Measurements from ENCODE around the gene GPR63.
"Not testable (repeated sequence)": the region's sequence is repeated elsewhere in the genome, so short reads cannot be mapped to it uniquely, and the experiment has no call there.

Gene GPR63

GRCh38 chr6:96837081-96837971 is at the start of gene GPR63:
Gene GPR63, minus strand, starts transcription at chr6:96837477. Its CDS starts 37,746 bp downstream, at chr6:96799731.
- peak in 1 of 2 donors; percentile 30 for DNase-seq (ENCODE audit: extremely low read depth in 1 of 2, low read depth in 1 of 2)

- DNase-seq (ENCODE audit: extremely low read depth in 1 of 2, low read depth in 1 of 2), result no peak
These were observed 49.2 kb upstream of the GPR63 start for GRCh38 chr6:96886519-96886918.

GRCh38 chr6:96885187-96885631 is 47.9 kb upstream of the GPR63 start:
- DNase-seq (ENCODE audit: extremely low read depth in 1 of 2, low read depth in 1 of 2), result not testable (repeated sequence)

- no peak for DNase-seq (ENCODE audit: extremely low read depth in 1 of 2, low read depth in 1 of 2)
These were observed 40.9 kb upstream of the GPR63 start for GRCh38 chr6:96878143-96878542.

GRCh38 chr6:96876886-96877545 is 39.7 kb upstream of the GPR63 start:
- DNase-seq (ENCODE audit: extremely low read depth in 1 of 2, low read depth in 1 of 2), result no peak

- DNase-seq (ENCODE audit: extremely low read depth in 1 of 2, low read depth in 1 of 2), result no peak
These were observed 35.7 kb upstream of the GPR63 start for GRCh38 chr6:96872976-96873375.

- no peak for DNase-seq (ENCODE audit: extremely low read depth in 1 of 2, low read depth in 1 of 2)
These were observed 27.8 kb upstream of the GPR63 start for GRCh38 chr6:96865055-96865405.

GRCh38 chr6:96864216-96865054 is 27.2 kb upstream of the GPR63 start:
- no peak for DNase-seq (ENCODE audit: extremely low read depth in 1 of 2, low read depth in 1 of 2)

- DNase-seq (ENCODE audit: extremely low read depth in 1 of 2, low read depth in 1 of 2), result no peak
These were observed 25.3 kb upstream of the GPR63 start for GRCh38 chr6:96862560-96862959.

GRCh38 chr6:96861588-96861987 is 24.3 kb upstream of the GPR63 start:
- no peak for DNase-seq (ENCODE audit: extremely low read depth in 1 of 2, low read depth in 1 of 2)

- DNase-seq (ENCODE audit: extremely low read depth in 1 of 2, low read depth in 1 of 2), result no peak
These were observed 19.6 kb upstream of the GPR63 start for GRCh38 chr6:96856856-96857255.

GRCh38 chr6:96853083-96853482 is 15.8 kb upstream of the GPR63 start:
- DNase-seq (ENCODE audit: extremely low read depth in 1 of 2, low read depth in 1 of 2), result no peak

- DNase-seq (ENCODE audit: extremely low read depth in 1 of 2, low read depth in 1 of 2), result no peak
These were observed 15.3 kb upstream of the GPR63 start for GRCh38 chr6:96852605-96853004.

GRCh38 chr6:96851858-96852257 is 14.6 kb upstream of the GPR63 start:
- no peak for DNase-seq (ENCODE audit: extremely low read depth in 1 of 2, low read depth in 1 of 2)

- DNase-seq (ENCODE audit: extremely low read depth in 1 of 2, low read depth in 1 of 2), result no peak
These were observed 12.3 kb upstream of the GPR63 start for GRCh38 chr6:96849615-96850014.

GRCh38 chr6:96844530-96844929 is 7.3 kb upstream of the GPR63 start:
- DNase-seq (ENCODE audit: extremely low read depth in 1 of 2, low read depth in 1 of 2), result no peak

- no peak for DNase-seq (ENCODE audit: extremely low read depth in 1 of 2, low read depth in 1 of 2)
These were observed 4.1 kb upstream of the GPR63 start for GRCh38 chr6:96841345-96841744.

- no peak for DNase-seq (ENCODE audit: extremely low read depth in 1 of 2, low read depth in 1 of 2)
These were observed 621 bp downstream of the GPR63 start for GRCh38 chr6:96836631-96837080.

- DNase-seq (ENCODE audit: extremely low read depth in 1 of 2, low read depth in 1 of 2), result no peak
These were observed 3.2 kb downstream of the GPR63 start for GRCh38 chr6:96834070-96834469.

GRCh38 chr6:96832780-96833179 is 4.5 kb downstream of the GPR63 start:
- DNase-seq (ENCODE audit: extremely low read depth in 1 of 2, low read depth in 1 of 2), result no peak

GRCh38 chr6:96826865-96827264 is 10.4 kb downstream of the GPR63 start:
- no peak for DNase-seq (ENCODE audit: extremely low read depth in 1 of 2, low read depth in 1 of 2)
